AG09309 (cell line): ENCODE data around the gene C6orf62.
"Not testable (repeated sequence)": the region's sequence is repeated elsewhere in the genome, so short reads cannot be mapped to it uniquely, and the experiment has no call there.

Experiments
- DNase-seq: peaks from one replicate; pipeline ENCODE4 v3.0.0-alpha.2; 2010; ENCODE audit warnings: low read depth
- H3K4me3 ChIP-seq: 2 replicates; pipeline ENCODE4 v1.5.1; 2011; ENCODE audit warnings: mild to moderate bottlenecking, low read depth, low read length, moderate library complexity; ENCODE audit not compliant: control insufficient read depth
- TF ChIP-seq, protein P1 (sequence below): IDR thresholded peaks from 2 replicates; pipeline ENCODE4 v1.5.1; 2011; ENCODE audit warnings: mild to moderate bottlenecking, low read depth, low read length, inconsistent platforms; ENCODE audit not compliant: insufficient read depth, control insufficient read depth; ENCODE audit errors: missing control alignments

The C6orf62 gene

DNA sequence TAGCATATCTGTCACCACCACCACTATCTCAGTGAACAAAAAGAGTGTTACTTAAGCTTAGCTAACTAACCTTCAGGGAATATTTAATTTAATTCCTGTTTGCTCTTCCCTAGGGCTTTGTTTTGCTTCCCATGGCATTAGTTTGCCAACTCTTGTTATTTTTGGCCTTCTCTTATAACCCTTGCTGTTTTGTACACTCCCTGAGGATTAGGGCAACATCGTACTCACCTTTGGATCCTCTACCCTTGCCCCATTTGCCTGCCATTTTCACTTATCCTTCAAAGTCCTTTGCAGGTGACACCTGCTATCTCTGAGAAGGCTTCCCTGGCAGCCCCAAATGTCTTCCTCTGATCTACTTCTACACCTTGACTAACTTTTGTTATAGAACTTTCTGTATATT, 28.4 kb downstream of the C6orf62 start:
- DNase-seq, result no peak
- H3K4me3 ChIP-seq, result no peak overlapping the region
- TF ChIP-seq, protein P1, sequence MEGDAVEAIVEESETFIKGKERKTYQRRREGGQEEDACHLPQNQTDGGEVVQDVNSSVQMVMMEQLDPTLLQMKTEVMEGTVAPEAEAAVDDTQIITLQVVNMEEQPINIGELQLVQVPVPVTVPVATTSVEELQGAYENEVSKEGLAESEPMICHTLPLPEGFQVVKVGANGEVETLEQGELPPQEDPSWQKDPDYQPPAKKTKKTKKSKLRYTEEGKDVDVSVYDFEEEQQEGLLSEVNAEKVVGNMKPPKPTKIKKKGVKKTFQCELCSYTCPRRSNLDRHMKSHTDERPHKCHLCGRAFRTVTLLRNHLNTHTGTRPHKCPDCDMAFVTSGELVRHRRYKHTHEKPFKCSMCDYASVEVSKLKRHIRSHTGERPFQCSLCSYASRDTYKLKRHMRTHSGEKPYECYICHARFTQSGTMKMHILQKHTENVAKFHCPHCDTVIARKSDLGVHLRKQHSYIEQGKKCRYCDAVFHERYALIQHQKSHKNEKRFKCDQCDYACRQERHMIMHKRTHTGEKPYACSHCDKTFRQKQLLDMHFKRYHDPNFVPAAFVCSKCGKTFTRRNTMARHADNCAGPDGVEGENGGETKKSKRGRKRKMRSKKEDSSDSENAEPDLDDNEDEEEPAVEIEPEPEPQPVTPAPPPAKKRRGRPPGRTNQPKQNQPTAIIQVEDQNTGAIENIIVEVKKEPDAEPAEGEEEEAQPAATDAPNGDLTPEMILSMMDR, result no peak

DNA sequence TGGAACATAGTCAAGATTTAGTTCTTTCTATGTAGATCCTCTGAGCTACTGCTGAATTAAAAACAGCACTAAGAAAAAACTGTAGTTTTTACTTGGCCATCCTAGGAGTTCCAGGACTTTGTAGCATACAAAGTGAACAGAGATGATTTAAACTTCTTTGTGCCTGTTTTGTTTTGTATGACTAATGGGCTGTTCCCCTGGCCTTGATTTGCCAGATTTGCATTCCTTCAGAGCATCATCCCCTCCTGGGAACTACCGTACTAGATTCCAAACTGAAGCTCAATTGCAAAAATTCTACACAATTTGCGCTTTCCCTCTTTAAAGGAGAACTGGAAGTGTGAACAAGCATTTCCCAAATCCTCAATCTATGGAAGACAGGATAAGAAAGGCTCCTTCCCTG, 29.0 kb downstream of the C6orf62 start:
- TF ChIP-seq, protein P1, result no peak
- DNase-seq, result no peak
- no peak overlapping the region for H3K4me3 ChIP-seq

DNA sequence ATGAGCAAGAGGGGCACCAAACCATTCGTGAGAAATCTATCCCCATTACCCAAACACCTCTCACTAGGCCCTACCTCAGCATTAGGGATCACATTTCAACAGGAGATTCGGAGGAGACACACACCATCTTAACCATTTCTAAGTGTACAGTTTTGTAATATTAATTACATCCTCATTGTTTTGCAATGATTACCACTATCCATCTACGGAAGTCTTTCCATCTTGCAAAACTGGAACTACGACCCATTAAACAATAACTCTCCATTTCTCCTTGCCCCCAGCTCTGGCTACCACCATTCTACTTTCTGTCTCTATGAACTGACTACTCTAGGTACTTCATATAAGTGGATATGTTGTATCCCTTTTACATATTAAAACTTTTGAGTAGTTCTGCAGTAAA, 32.0 kb downstream of the C6orf62 start:
- H3K4me3 ChIP-seq, result no peak overlapping the region
- DNase-seq, result no peak
- TF ChIP-seq, protein P1, result no peak

DNA sequence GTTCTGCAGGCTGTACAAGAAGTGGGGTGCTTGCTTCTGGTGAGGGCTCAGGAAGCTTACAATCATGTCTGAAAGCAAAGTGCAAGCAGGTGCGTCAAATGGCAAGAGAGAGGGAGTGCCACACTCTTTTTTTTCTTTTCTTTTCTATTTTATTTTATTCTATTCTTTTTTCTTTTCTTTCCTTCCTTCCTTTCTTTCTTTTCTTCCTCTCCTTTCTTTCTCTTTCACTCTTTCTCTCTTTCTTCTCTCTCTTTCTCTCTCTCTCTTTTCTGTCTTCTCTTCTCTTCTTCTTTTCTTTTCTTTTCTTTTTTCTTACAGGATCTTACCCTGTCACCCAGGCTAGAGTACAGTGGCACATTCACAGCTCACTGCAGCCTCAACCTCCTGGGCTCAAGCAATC, 32.5 kb downstream of the C6orf62 start:
- TF ChIP-seq, protein P1, result no peak
- DNase-seq, result no peak

DNA sequence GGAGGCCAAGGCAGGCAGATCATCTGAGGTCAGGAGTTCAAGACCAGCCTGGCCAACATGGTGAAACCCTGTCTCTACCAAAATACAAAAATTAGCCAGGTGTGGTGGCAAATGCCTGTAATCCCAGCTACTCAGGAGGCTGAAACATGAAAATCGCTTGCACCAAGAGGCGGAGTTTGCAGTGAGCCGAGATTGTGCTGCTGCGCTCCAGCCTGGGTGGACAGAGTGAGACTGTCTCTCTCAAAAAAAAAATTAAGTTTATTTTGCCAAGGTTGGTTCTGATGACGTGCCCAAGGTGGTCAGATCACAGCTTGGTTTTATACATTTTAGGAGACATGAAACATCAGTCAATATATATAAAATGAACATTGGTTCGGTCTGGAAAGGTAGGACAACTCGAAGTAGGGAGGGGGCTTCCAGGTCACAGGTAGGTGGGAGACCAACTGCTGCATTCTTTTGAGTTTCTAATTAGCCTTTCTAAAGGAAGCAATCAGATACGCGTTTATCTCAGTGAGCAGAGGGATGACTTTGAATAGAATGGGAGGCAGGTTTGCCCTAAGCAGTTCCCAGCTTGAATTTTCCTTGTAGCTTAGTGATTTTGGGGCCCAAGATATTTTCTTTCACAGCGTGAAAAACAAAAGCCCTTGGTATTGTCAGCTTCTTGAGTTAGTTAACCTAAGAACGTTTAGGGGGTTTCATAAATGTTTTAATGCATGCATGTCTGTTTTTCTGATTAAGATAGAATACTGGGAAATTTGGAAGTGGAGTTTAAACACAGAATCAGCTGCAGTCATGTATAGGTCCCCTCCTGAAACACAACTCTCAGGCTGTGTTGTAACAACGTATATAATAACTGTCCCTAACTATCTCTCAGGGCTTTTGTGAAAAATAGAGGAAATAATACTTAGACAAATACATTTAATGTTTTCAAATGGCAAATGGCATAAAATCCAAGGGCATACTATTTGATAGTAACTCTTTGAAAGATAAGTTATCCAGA, 35.4 kb downstream of the C6orf62 start:
- TF ChIP-seq, protein P1, result no peak
- H3K4me3 ChIP-seq, result no peak overlapping the region
- DNase-seq, result no peak

More for the DNA sequence above, 32.5 kb downstream of the C6orf62 start:
- H3K4me3 ChIP-seq, result no peak overlapping the region

DNA sequence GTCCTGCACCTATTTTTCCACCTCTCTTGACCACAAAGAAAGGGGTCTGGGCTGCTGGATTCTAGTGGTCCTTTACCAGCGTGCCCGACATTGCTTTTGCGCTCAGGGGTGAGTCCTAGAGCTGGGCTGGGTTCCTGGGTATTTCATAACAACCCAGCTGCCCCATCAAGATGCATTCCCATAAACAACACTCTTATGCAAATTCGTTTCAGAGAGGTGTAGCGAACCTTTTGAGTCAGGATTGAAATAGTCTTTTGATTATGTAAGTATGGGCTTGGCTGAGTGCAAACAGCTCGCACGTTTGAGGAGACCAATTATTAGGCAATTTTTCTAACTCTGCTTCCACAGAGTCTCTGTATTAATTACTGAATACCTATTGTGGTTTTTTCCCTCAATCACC, 38.4 kb downstream of the C6orf62 start:
- H3K4me3 ChIP-seq, result no peak overlapping the region
- no peak for DNase-seq
- TF ChIP-seq, protein P1, result no peak

DNA sequence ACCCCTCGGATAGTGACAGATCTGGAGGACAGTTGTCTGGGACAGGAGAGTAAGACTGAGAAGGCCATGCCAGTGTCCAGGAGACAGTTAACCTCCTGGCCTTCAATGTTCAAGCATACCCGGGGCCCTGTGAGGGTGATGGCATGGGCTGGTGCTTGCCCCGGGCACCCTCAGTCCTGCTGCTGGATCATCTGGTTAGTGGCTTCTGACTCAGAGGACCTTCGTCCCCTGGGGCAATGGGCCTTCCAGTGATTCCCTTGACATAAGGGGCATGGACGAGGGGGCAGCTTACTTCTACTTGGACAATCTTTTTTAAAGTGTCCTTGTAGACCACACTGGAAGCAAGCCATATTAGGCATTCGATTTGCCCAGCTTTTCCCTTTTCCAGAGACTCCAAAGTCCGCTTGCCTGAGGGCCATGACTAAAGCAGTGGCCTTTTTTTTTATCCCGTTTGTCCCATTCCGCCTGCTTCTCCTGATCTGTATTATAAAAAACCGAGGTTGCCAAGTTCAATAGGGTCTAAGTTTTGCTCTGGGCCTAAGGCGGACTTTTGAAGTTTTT, 40.1 kb downstream of the C6orf62 start:
- not testable (repeated sequence) for DNase-seq, H3K4me3 ChIP-seq
